GM12878 (cell line): Measurements from ENCODE around the gene NEMF. TPM values are rescaled to one million over a fixed set of nuclear protein-coding genes. Genes with fewer than 3 reads are reported as not detected.

ENCODE experiments used
- ATAC-seq: fragments of 200-7000 bp; cut with Tn5 transposase; 3 replicates; pipeline ENCODE4 v1.9.1; 2020; ENCODE audit warnings: mild to moderate bottlenecking, moderate library complexity
- BruUV-seq: library from RNA; stranded (reverse); fragments of 400-500 nt; replicated peaks from 2 replicates; lab custom pipeline; 2021; lab: Mats Ljungman, UMichigan
- CTCF ChIA-PET: fragments of 300-600 bp; sonication (Branson Sonifier 250); formaldehyde crosslinking; extraction: SDS; loops from one replicate; lab custom pipeline; 2021; ENCODE audit warnings: inconsistent platforms; lab: Yijun Ruan, JAX
- POLR2A ChIA-PET: fragments of 350-600 bp; formaldehyde crosslinking; extraction: SDS; loops from one replicate; lab custom pipeline; 2021; ENCODE audit warnings: inconsistent platforms; lab: Charles Lee
- RAD21 ChIA-PET: fragments of 300-600 bp; sonication (Branson Sonifier 250); formaldehyde crosslinking; loops from one replicate; lab custom pipeline; 2023; ENCODE audit warnings: antibody characterized with exemption; ENCODE audit not compliant: unreplicated experiment; lab: Charles Lee
- SMC1A ChIA-PET: fragments of 300-600 bp; sonication (Branson Sonifier 250); formaldehyde crosslinking; loops from one replicate; lab custom pipeline; 2023; ENCODE audit not compliant: unreplicated experiment, uncharacterized antibody; lab: Charles Lee
- DNase-seq: peaks from one replicate; pipeline ENCODE4 v3.0.0-alpha.2; 2011; ENCODE audit warnings: low read depth, low spot score
- FAIRE-seq: peaks from 3 replicates; lab custom pipeline; 2011; peaks lifted over from hg19 to GRCh38; lab: Jason Lieb, UNC
- H2AFZ ChIP-seq: 2 replicates; pipeline ENCODE4 v1.6.0; 2011; ENCODE audit warnings: low read depth, low read length, control low read depth; ENCODE audit not compliant: control insufficient read depth
- H3K27ac ChIP-seq: 2 replicates; pipeline ENCODE4 v1.5.1; 2011; ENCODE audit warnings: control low read depth; ENCODE audit not compliant: control insufficient read depth, insufficient read depth
- H3K27me3 ChIP-seq, 2 experiments: replicated peaks in 1 of 2; 2 replicates each; pipeline versions ENCODE4 v1.6.0 to v1.6.1; 2011; ENCODE audit warnings: low read length in 1 of 2; ENCODE audit not compliant: control insufficient read depth in 2 of 2, insufficient read depth in 2 of 2
- H3K36me3 ChIP-seq, 2 experiments: 2 replicates each; pipeline ENCODE4 v1.5.1; 2011; ENCODE audit warnings: low read length in 1 of 2; ENCODE audit not compliant: control insufficient read depth in 2 of 2, insufficient read depth in 2 of 2
- H3K4me1 ChIP-seq: 2 replicates; pipeline ENCODE4 v1.6.1; 2011; ENCODE audit warnings: mild to moderate bottlenecking, low read length, moderate library complexity, mixed read lengths; ENCODE audit not compliant: control insufficient read depth, insufficient read depth
- H3K4me2 ChIP-seq: 2 replicates; pipeline ENCODE4 v1.6.0; 2011; ENCODE audit warnings: control low read depth; ENCODE audit not compliant: control insufficient read depth, insufficient read depth
- H3K4me3 ChIP-seq: fragments of 200-600 bp; sonication (generic); 2 replicates; pipeline ENCODE4 v1.5.1; 2016
- H3K79me2 ChIP-seq: 2 replicates; pipeline ENCODE4 v1.6.0; 2011; ENCODE audit warnings: low read length; ENCODE audit not compliant: control insufficient read depth, insufficient read depth
- H3K9ac ChIP-seq: 2 replicates; pipeline ENCODE4 v1.8.0; 2011; ENCODE audit warnings: low read length, control low read depth, mixed read lengths; ENCODE audit not compliant: control insufficient read depth, insufficient read depth
- H3K9me3 ChIP-seq: replicated peaks from 3 replicates; pipeline ENCODE4 v1.5.1; 2011; ENCODE audit warnings: mild to moderate bottlenecking, low read length; ENCODE audit not compliant: control insufficient read depth, insufficient read depth
- H4K20me1 ChIP-seq: 2 replicates; pipeline ENCODE4 v1.6.0; 2011; ENCODE audit not compliant: control insufficient read depth, insufficient read depth
- EED ChIP-seq: sonication (generic); IDR thresholded peaks from 2 replicates; pipeline ENCODE4 v1.6.1; 2016; ENCODE audit warnings: antibody characterized with exemption, low read depth
- EP300 ChIP-seq, 2 experiments: fragments of 150-350 bp in 1 of 2; IDR thresholded peaks; 2 replicates each; pipeline ENCODE4 v1.6.1; 2011 to 2012; ENCODE audit warnings: low read depth in 2 of 2, low read length in 2 of 2, borderline replicate concordance in 1 of 2, improper control_type of control experiment in 1 of 2, inconsistent platforms in 1 of 2; ENCODE audit not compliant: control insufficient read depth in 1 of 2
- IKZF1 ChIP-seq: fragments of 450-650 bp; conservative IDR thresholded peaks from 2 replicates; pipeline ENCODE4 v1.6.1; 2017; ENCODE audit warnings: antibody characterized with exemption, mild to moderate bottlenecking
- IKZF2 ChIP-seq, 2 experiments: fragments of 450-650 bp; IDR thresholded peaks; 2 replicates each; pipeline ENCODE4 v1.6.1; 2017; ENCODE audit warnings: mild to moderate bottlenecking in 2 of 2, moderate library complexity in 2 of 2
- LARP7 ChIP-seq: fragments of 450-650 bp; IDR thresholded peaks from 2 replicates; pipeline ENCODE4 v1.6.1; 2017; ENCODE audit warnings: mild to moderate bottlenecking
- MEF2A ChIP-seq: IDR thresholded peaks from 2 replicates; pipeline ENCODE4 v1.6.1; 2011; ENCODE audit warnings: low read depth, mild to moderate bottlenecking, low read length, moderate library complexity; ENCODE audit not compliant: insufficient read depth
- MEF2B ChIP-seq: fragments of 450-650 bp; IDR thresholded peaks from 2 replicates; pipeline ENCODE4 v1.6.1; 2018; ENCODE audit warnings: mild to moderate bottlenecking, moderate library complexity; ENCODE audit not compliant: partially characterized antibody, poor library complexity, severe bottlenecking
- RUNX3 ChIP-seq: IDR thresholded peaks from 2 replicates; pipeline ENCODE4 v1.6.1; 2012; ENCODE audit warnings: low read length, inconsistent platforms
- SPI1 ChIP-seq: IDR thresholded peaks from 2 replicates; pipeline ENCODE4 v1.6.1; 2011; ENCODE audit warnings: low read depth, mild to moderate bottlenecking, low read length, moderate library complexity, borderline replicate concordance; ENCODE audit not compliant: insufficient read depth
- TCF7 ChIP-seq: IDR thresholded peaks from 2 replicates; pipeline ENCODE4 v1.6.1; 2014; ENCODE audit warnings: antibody characterized with exemption, borderline replicate concordance
- YY1 ChIP-seq: IDR thresholded peaks from 2 replicates; pipeline ENCODE4 v1.6.1; 2011; ENCODE audit warnings: low read depth, mild to moderate bottlenecking, low read length
- WGBS: methylation state at CpG from one replicate; pipeline ENCODE4 v1.1.6; 2016; ENCODE audit warnings: low lambda C conversion rate; ENCODE audit not compliant: insufficient replicate concordance, insufficient coverage; ENCODE audit errors: missing lambda C conversion rate; 5-methylcytosine and 5-hydroxymethylcytosine counted together
- in situ Hi-C: fragments of 300-500 bp; cut with MboI; formaldehyde crosslinking; loops from 9 replicates; pipeline ENCODE4 v1.14.3; 2018; ENCODE audit warnings: mixed read lengths
- intact Hi-C: fragments of 100-400 bp; cut with micrococcal nuclease; formaldehyde crosslinking; loops from one replicate; pipeline ENCODE4 v1.14.2; 2022; ENCODE audit not compliant: unreplicated experiment
- polyA plus RNA-seq, 11 experiments: library from polyadenylated mRNA; depleted of rRNA in 4 of 11; unstranded in 6 of 11; stranded (reverse) in 5 of 11; fragments of >200 nt; fragmentation: Nextera tagmentation in 4 of 11; fragmentation: Illumina TruSeq in 1 of 11; extraction: Ambion mirVana in 4 of 11; extraction: Trizol in 1 of 11; gene quantifications; 1 replicate in 1 of 11; 2 replicates in 10 of 11; pipeline versions ENCODE4 v1.2.1 to v1.2.3, GENCODE V29; 2011 to 2016; ENCODE audit warnings: inconsistent platforms in 2 of 11, missing spikeins in 2 of 11, low read depth in 1 of 11
- total RNA-seq, 4 experiments: library from RNA; depleted of rRNA in 3 of 4; stranded (reverse); fragments of >200 nt in 3 of 4; fragmentation: Illumina TruSeq in 1 of 4; extraction: Trizol in 1 of 4; gene quantifications; 2 replicates each; pipeline versions ENCODE4 v1.2.1 to v1.2.3, GENCODE V29; 2013 to 2021

Gene NEMF
- total and polyA plus RNA-seq, 10 of the 15 experiments (the other 5 are each of a cell fraction or from before 2014, with no cell fraction given), result 31.5 to 80.1 (median 61.1) TPM

DNA sequence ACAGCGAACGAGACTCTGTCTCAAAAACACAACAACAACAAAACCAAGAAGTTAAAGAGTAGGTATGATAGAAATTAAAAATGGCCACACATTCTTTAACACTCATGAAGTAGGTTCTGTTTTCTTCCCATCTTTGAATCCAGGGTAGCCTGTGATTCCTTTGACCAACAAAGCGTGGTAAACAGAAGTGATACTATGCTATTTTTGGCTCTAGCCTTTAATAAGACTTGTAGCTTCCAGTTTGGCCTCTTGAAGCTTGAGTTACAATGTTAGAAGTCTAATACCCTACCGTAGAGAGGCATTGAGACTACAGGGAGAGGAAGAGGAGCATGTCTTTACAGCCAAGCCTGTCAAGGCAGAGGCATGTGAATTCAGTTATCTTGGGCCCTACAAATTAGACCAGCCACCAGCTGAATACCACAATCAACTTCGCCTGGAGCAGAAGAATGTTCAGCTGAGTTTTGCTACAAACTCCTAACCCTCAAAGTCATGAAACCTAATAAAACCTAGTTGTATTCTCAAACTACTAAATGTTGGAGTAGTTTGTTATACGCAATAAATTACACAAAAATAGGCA lies 4.9 kb upstream of the NEMF start:
- Histone ChIP-seq H3K79me2 (peaks cover 2% of the 10 kb centered on the region), H3K9me3 (no peaks in the 10 kb centered on the region; the same call in 1 of the 3 replicates), H3K36me3 (no peaks in the 10 kb centered on the region), H3K4me3 (no peak overlapping the region), H4K20me1 (no peaks in the 10 kb centered on the region), H3K27ac (peak overlapping the region; percentile 16), H3K4me2 (no peak overlapping the region), H3K4me1 (peaks cover 8% of the 10 kb centered on the region)
- DNase-seq, result no peak
- FAIRE-seq, result no peak
- ChIA-PET POLR2A (interaction anchor here (0.7 to 1.3 kb wide), 3 partner anchors 9 to 251 kb away, joined by 3 to 9 read pairs (median 7); no protein-coding TSS in a partner anchor), SMC1A (interaction anchor here (0.8 to 1.3 kb wide), 3 partner anchors 229 to 242 kb away, joined by 3 read pairs; partner anchors contain the start of gene RPL36AL), CTCF (interaction anchor here (1.0 to 3.1 kb wide), 7 partner anchors 8 to 259 kb away, joined by 3 to 8 read pairs (median 5); partner anchors contain the start of gene VCPKMT), RAD21 (interaction anchor here (0.8 to 1.5 kb wide), 6 partner anchors 22 to 250 kb away, joined by 3 to 5 read pairs (median 3); no protein-coding TSS in a partner anchor)
- intact Hi-C loops (no loop called here), in situ Hi-C loops (no loop called here)
- 56% methylated on average over 6 of the region's 6 CpGs for WGBS
- no TSS peak for BruUV-seq
- TF ChIP-seq EED, result 0 out of 2 replicates have a peak, but pooled peaks have one; percentile 29
- TF ChIP-seq MEF2B, result peak; percentile 82
- TF ChIP-seq MEF2A, result peak; percentile 96
- TF ChIP-seq LARP7, result no peak
- TF ChIP-seq SPI1, result peak; percentile 72
- TF ChIP-seq EP300 (IDR thresholded peaks at IDR 0.05; ENCODE audit: borderline replicate concordance in 1 of 2, control insufficient read depth in 1 of 2, low read depth in 2 of 2, low read length in 2 of 2), result no peak
- TF ChIP-seq TCF7, result peak; percentile 74; the same call in 1 of the 2 replicates
- TF ChIP-seq IKZF2 (IDR thresholded peaks at IDR 0.05), result peak in 1 of 2 experiments; percentile 29; a peak in 1 of 4 replicates
- TF ChIP-seq IKZF1, result peak; percentile 39; the same call in 1 of the 2 replicates
- peak; percentile 35; the same call in 1 of the 2 replicates for TF ChIP-seq RUNX3
- TF ChIP-seq YY1, result no peak
- TF ChIP-seq, all 136 proteins: peak for 8
- Histone ChIP-seq H3K27me3 (no peaks in the 10 kb centered on the region), H2AFZ (peak overlapping the region; percentile 25; the same call in 1 of the 2 replicates), H3K9ac (no peak overlapping the region)
- no peak for ATAC-seq
